ENCODE data around the gene F8A1. TPM values are rescaled to one million over a fixed set of nuclear protein-coding genes. Genes with fewer than 3 reads are reported as not detected.
A peak's percentile ranks its signal among the peaks of the same experiment; 100 is the strongest.
"Not testable (repeated sequence)": the region's sequence is repeated elsewhere in the genome, so short reads cannot be mapped to it uniquely, and the experiment has no call there.

Gene F8A1
- total RNA-seq, 1 donor from 2014 or later: 12.7 TPM

GRCh38 chrX:154914052-154914451 is 27.9 kb downstream of the F8A1 start:
- Mint-ChIP-seq H3K9me3 (peaks cover 29% of the 10 kb centered on the region), H3K4me1 (peaks cover 9% of the 10 kb centered on the region), H3K27me3 (ENCODE audit: low read depth) (no peaks in the 10 kb centered on the region), H3K4me3 (no peak overlapping the region), H3K27ac (ENCODE audit: unreplicated experiment) (no peak overlapping the region), H3K36me3 (ENCODE audit: low read depth) (peaks cover 9% of the 10 kb centered on the region)
- no peak for DNase-seq (ENCODE audit: low read depth, low spot score)
- TF ChIP-seq, protein P1, sequence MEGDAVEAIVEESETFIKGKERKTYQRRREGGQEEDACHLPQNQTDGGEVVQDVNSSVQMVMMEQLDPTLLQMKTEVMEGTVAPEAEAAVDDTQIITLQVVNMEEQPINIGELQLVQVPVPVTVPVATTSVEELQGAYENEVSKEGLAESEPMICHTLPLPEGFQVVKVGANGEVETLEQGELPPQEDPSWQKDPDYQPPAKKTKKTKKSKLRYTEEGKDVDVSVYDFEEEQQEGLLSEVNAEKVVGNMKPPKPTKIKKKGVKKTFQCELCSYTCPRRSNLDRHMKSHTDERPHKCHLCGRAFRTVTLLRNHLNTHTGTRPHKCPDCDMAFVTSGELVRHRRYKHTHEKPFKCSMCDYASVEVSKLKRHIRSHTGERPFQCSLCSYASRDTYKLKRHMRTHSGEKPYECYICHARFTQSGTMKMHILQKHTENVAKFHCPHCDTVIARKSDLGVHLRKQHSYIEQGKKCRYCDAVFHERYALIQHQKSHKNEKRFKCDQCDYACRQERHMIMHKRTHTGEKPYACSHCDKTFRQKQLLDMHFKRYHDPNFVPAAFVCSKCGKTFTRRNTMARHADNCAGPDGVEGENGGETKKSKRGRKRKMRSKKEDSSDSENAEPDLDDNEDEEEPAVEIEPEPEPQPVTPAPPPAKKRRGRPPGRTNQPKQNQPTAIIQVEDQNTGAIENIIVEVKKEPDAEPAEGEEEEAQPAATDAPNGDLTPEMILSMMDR (conservative IDR thresholded peaks at IDR 0.05): no peak

DNA sequence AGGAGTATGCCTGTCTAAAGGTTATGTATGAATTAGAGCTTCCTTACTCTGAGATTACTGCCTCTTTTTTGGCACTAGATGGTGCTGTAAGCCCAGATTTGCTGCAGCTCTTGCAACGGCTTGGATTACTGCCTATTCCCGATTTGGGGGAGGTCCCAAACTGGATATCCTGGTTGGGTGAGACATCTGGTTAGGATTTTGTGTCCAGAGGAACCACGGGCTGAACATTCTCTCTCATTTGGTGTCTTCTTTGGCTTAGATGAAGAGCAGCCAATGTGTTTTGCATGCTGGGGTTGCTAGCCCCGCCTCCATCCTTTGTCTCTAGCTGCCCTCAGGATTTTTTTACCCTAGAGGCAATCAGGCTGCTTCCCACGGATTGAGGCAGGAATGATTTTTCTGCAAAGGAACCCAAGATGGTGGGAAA is 31.9 kb downstream of the F8A1 start:
- Mint-ChIP-seq H3K4me3 (peak overlapping the region; percentile 65), H3K27me3 (ENCODE audit: low read depth) (no peaks in the 10 kb centered on the region), H3K36me3 (ENCODE audit: low read depth) (peaks cover 3% of the 10 kb centered on the region), H3K9me3 (peaks cover 22% of the 10 kb centered on the region), H3K4me1 (peaks cover 9% of the 10 kb centered on the region), H3K27ac (ENCODE audit: unreplicated experiment) (peak overlapping the region; percentile 51)
- TF ChIP-seq, protein P1 (conservative IDR thresholded peaks at IDR 0.05): peak; percentile 77
- DNase-seq (ENCODE audit: low read depth, low spot score): peak; percentile 29

DNA sequence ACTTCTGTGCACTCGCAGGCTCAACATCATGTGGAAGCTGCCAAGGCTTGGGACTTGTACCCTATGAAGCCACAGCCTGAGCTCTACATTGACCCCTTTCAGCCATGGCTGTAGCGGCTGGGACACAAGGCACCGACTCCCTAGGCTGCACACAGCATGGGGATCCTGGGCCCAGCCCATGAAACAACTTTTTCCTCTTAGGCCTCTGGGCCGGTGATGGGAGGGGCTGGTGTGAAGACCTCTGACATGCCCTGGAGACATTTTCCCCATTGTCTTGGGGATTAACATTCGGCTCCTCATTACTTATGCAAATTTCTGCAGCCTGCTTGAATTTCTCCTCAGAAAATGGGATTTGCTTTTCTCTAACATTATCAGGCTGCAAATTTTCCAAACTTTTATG is 38.6 kb downstream of the F8A1 start:
- H3K4me3 Mint-ChIP-seq; H3K27me3 Mint-ChIP-seq (ENCODE audit: low read depth); H3K36me3 Mint-ChIP-seq (ENCODE audit: low read depth); H3K4me1 Mint-ChIP-seq; H3K27ac Mint-ChIP-seq (ENCODE audit: unreplicated experiment); DNase-seq (ENCODE audit: low read depth, low spot score): not testable (repeated sequence)
- H3K9me3 Mint-ChIP-seq: peaks cover 20% of the 10 kb centered on the region

Small RNAs within 50 kb of the gene (microRNA-seq; reads per million reads assigned to microRNA genes)
- gene MIR1184-1: not detected

Other genes starting within 250 kb of the F8A1 start
- gene CTAG2, start 232.8 kb upstream of the F8A1 start, total RNA-seq: not detected in 2 replicates
- gene GAB3, start 135.3 kb upstream of the F8A1 start, total RNA-seq: 0.07 and 0.12 TPM in 2 replicates
- gene DKC1, start 123.5 kb upstream of the F8A1 start, total RNA-seq: 81.0 and 83.5 TPM in 2 replicates
- gene MPP1, start 80.9 kb upstream of the F8A1 start, total RNA-seq: 12.7 and 13.2 TPM in 2 replicates
- gene SMIM9, start 51.7 kb upstream of the F8A1 start, total RNA-seq: not detected in 2 replicates
- gene F8, start 136.4 kb downstream of the F8A1 start, total RNA-seq: 2.1 and 2.3 TPM in 2 replicates
- gene FUNDC2, start 140.5 kb downstream of the F8A1 start, total RNA-seq: 105 and 115 TPM in 2 replicates
- gene CMC4, start 184.8 kb downstream of the F8A1 start, total RNA-seq: 4.3 and 7.8 TPM in 2 replicates
- 10.7 and 15.3 TPM in 2 replicates for gene MTCP1, start 184.8 kb downstream of the F8A1 start, total RNA-seq
- 31.4 and 36.0 TPM in 2 replicates for gene BRCC3, start 185.2 kb downstream of the F8A1 start, total RNA-seq

All from neural crest cell (in vitro differentiated cells).